Neural crest cell (in vitro differentiated cells): ENCODE data around the gene PRLR. TPM values are rescaled to one million over a fixed set of nuclear protein-coding genes. Genes with fewer than 3 reads are reported as not detected.

ENCODE experiments used
- DNase-seq: peaks from one replicate; pipeline ENCODE4 v3.0.0; 2021; ENCODE audit warnings: low read depth, mixed read lengths, low spot score
- H3K27ac Mint-ChIP-seq: one replicate; pipeline ENCODE4 v1.8.0; 2021; ENCODE audit warnings: mild to moderate bottlenecking, mixed read lengths; ENCODE audit not compliant: unreplicated experiment
- H3K27me3 Mint-ChIP-seq: 2 replicates; pipeline ENCODE4 v1.8.0; 2021; ENCODE audit warnings: low read depth, mild to moderate bottlenecking, mixed read lengths
- H3K36me3 Mint-ChIP-seq: 2 replicates; pipeline ENCODE4 v1.8.0; 2021; ENCODE audit warnings: low read depth, mild to moderate bottlenecking, mixed read lengths
- H3K4me1 Mint-ChIP-seq: 2 replicates; pipeline ENCODE4 v1.8.0; 2021; ENCODE audit warnings: mixed read lengths
- H3K4me3 Mint-ChIP-seq: one replicate; pipeline ENCODE4 v1.8.0; 2021; ENCODE audit warnings: mild to moderate bottlenecking, mixed read lengths
- H3K9me3 Mint-ChIP-seq: 2 replicates; pipeline ENCODE4 v1.8.0; 2021; ENCODE audit warnings: mixed read lengths
- total RNA-seq: library from RNA; stranded (reverse); gene quantifications from 2 replicates; pipeline ENCODE4 v1.2.1, GENCODE V29; 2021
- TF ChIP-seq, protein P1 (sequence below): fragments of 200-600 bp; sonication (generic); conservative IDR thresholded peaks from 2 replicates; pipeline ENCODE4 v1.5.0; 2021; ENCODE audit warnings: antibody characterized with exemption, mild to moderate bottlenecking

The PRLR gene
- total RNA-seq, 1 donor from 2014 or later, result 0.58 TPM

DNA sequence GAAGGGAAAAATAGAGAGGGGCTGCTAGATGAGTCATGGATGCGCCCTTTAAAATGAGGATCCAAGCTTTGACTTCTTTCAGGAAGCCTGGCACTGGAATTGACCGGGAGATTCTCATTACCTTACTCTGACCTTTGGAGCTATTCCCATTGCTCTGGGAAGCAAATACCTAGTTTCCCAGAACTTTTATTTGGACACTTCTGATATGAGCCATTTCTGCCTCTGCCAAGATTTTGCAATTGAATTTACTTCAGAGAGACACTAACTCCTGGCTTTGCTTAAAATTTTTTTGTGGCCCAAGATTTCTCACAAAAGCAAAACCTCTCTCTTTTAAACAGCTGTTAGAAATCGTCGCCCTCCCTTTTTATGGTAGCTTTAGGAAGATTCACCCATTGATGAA, 166.9 kb downstream of the PRLR start:
- H3K27me3 Mint-ChIP-seq, result no peaks in the 10 kb centered on the region
- H3K27ac Mint-ChIP-seq, result no peak overlapping the region
- no peak overlapping the region for H3K4me3 Mint-ChIP-seq
- no peak for DNase-seq
- H3K36me3 Mint-ChIP-seq, result no peaks in the 10 kb centered on the region
- no peaks in the 10 kb centered on the region for H3K9me3 Mint-ChIP-seq
- TF ChIP-seq, protein P1, sequence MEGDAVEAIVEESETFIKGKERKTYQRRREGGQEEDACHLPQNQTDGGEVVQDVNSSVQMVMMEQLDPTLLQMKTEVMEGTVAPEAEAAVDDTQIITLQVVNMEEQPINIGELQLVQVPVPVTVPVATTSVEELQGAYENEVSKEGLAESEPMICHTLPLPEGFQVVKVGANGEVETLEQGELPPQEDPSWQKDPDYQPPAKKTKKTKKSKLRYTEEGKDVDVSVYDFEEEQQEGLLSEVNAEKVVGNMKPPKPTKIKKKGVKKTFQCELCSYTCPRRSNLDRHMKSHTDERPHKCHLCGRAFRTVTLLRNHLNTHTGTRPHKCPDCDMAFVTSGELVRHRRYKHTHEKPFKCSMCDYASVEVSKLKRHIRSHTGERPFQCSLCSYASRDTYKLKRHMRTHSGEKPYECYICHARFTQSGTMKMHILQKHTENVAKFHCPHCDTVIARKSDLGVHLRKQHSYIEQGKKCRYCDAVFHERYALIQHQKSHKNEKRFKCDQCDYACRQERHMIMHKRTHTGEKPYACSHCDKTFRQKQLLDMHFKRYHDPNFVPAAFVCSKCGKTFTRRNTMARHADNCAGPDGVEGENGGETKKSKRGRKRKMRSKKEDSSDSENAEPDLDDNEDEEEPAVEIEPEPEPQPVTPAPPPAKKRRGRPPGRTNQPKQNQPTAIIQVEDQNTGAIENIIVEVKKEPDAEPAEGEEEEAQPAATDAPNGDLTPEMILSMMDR, result no peak
- H3K4me1 Mint-ChIP-seq, result peaks cover 3% of the 10 kb centered on the region

DNA sequence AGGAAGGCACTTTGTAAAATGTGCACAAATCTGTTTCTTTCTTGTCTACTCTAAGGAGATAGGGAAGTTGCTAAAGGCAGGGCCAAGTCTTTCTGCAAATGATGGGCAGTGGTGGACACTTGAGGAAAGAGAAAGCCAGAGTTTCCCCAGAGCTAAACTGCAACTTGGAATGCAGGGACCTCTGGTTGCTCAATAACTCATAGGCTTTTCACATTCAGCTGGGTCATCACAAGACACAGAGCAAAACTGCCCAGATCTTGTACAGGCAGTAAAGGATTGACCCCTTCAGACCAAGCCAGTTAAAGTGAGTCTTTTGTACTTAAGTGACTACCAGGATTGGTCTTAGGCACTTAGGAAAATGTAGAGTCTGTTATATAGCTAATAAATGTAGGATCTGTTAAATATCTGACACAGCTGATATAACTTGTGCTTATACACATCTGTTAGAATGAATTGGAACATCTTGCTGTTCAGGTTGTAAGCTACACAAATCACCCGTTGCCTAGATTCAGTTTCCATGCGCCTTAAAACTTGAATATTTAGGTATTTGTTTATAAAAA, 169.0 kb downstream of the PRLR start:
- Mint-ChIP-seq H3K36me3 (no peaks in the 10 kb centered on the region), H3K27ac (no peak overlapping the region), H3K4me1 (peaks cover 12% of the 10 kb centered on the region), H3K27me3 (no peaks in the 10 kb centered on the region), H3K4me3 (no peak overlapping the region), H3K9me3 (no peaks in the 10 kb centered on the region)
- DNase-seq, result no peak
- TF ChIP-seq, protein P1, result no peak

DNA sequence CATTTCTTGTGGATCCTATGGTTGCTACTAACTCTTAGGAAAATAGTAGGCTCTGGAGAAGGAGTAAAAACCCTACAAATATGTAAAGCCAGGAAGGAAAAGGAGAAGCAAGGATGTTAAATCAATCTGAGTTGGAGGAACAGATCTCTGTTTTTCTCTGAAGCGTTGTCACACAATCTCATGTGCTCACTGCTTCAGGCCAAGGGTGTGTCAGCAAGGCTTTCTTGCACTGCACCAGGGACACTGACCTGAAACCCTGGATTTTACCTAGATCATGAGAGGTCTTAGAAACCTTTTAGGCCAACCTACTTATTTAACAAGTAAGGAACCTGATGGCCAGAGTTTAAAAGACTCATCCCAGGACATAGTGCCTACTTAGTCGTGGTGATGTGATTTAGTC, 170.1 kb downstream of the PRLR start:
- no peaks in the 10 kb centered on the region for H3K9me3 Mint-ChIP-seq
- TF ChIP-seq, protein P1, result no peak
- peaks cover 12% of the 10 kb centered on the region for H3K4me1 Mint-ChIP-seq
- no peaks in the 10 kb centered on the region for H3K36me3 Mint-ChIP-seq
- DNase-seq, result no peak
- H3K27me3 Mint-ChIP-seq, result no peaks in the 10 kb centered on the region
- H3K4me3 Mint-ChIP-seq, result no peak overlapping the region
- H3K27ac Mint-ChIP-seq, result no peak overlapping the region

DNA sequence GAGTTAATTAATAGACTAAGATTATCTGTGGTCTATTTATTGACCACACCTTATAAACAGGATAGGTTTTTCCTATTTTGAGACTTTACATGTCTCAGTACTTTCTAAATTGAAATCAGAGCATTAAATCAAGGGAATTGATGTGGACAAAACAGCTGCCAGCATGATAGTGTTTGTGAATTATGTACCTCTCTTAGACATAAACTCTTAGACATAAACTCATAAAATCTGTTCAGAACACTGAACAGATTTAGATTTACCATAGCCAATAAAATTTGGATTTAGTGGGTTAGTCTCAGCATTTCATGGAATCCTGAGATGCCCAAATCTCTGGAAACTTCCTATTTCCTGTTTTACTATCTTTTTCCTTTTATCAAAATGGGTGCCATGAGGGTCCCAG, 171.0 kb downstream of the PRLR start:
- H3K27ac Mint-ChIP-seq, result no peak overlapping the region
- H3K27me3 Mint-ChIP-seq, result no peaks in the 10 kb centered on the region
- no peak for DNase-seq
- TF ChIP-seq, protein P1, result no peak
- H3K4me1 Mint-ChIP-seq, result peaks cover 12% of the 10 kb centered on the region
- no peak overlapping the region for H3K4me3 Mint-ChIP-seq
- no peaks in the 10 kb centered on the region for H3K9me3 Mint-ChIP-seq
- no peaks in the 10 kb centered on the region for H3K36me3 Mint-ChIP-seq

DNA sequence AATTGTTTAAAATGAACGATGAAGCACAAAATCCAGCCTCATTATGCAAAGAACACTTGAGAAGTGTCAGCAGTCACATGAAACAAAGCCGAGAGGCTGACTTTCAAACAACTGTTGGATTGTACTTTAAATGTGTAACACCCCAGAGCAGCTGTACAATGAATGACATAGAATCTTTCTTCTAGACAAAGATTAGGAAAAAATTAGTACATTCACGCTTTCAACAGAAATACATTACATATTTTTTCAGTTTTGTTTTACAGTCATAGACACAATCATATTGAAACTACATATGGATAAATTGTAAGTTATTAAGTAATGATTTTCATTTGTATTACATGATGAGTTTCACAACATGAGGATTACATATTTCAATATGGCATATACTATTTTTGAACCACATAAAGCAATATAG, 171.9 kb downstream of the PRLR start:
- Mint-ChIP-seq H3K4me3 (no peak overlapping the region), H3K27me3 (no peaks in the 10 kb centered on the region), H3K36me3 (no peaks in the 10 kb centered on the region), H3K27ac (no peak overlapping the region), H3K9me3 (no peaks in the 10 kb centered on the region), H3K4me1 (peaks cover 12% of the 10 kb centered on the region)
- no peak for DNase-seq
- TF ChIP-seq, protein P1, result no peak
